LNCAP (cell line): ENCODE measurements around the gene DPH3.
A peak's percentile ranks its signal among the peaks of the same experiment; 100 is the strongest.

Source experiments
- CTCF ChIP-seq: fragments of 450-650 bp; IDR thresholded peaks from 2 replicates; pipeline ENCODE4 v1.5.1; 2017; ENCODE audit warnings: mild to moderate bottlenecking

The DPH3 gene

GRCh38 chr3:16252243-16252978, 12.3 kb downstream of the DPH3 start:
- TF ChIP-seq CTCF = no peak

GRCh38 chr3:16251316-16252085, 13.2 kb downstream of the DPH3 start:
- TF ChIP-seq CTCF = no peak

- no peak for TF ChIP-seq CTCF
These were observed 14.9 kb downstream of the DPH3 start for GRCh38 chr3:16249886-16250285.

- peak; percentile 45 for TF ChIP-seq CTCF
These were observed 15.4 kb downstream of the DPH3 start for GRCh38 chr3:16249336-16249735.

GRCh38 chr3:16248556-16248955, 16.2 kb downstream of the DPH3 start:
- TF ChIP-seq CTCF = no peak

- TF ChIP-seq CTCF = peak; percentile 89
These were observed 17.3 kb downstream of the DPH3 start for GRCh38 chr3:16247282-16248061.

- no peak for TF ChIP-seq CTCF
These were observed 19.1 kb downstream of the DPH3 start for GRCh38 chr3:16245609-16246008.
